Left renal cortex interstitium (tissue), 4 donors: Measurements from ENCODE around the gene MUC6. TPM values are rescaled to one million over a fixed set of nuclear protein-coding genes. Genes with fewer than 3 reads are reported as not detected.
A peak's percentile ranks its signal among the peaks of the same experiment; 100 is the strongest.

ENCODE experiments used
- DNase-seq, 4 donors: peaks; one replicate each; pipeline ENCODE4 v3.0.0-alpha.2; 2013; ENCODE audit warnings: low read depth in 4 of 4, low spot score in 2 of 4, missing footprints in 1 of 4
- polyA plus RNA-seq, 4 donors: library from polyadenylated mRNA; unstranded; fragments of 120-200 nt; gene quantifications; one replicate each; pipeline ENCODE4 v1.2.1, GENCODE V29; 2013; ENCODE audit not compliant: insufficient read length in 4 of 4

Gene MUC6
- polyA plus RNA-seq, 4 donors: 5.7 to 56.0 (median 20.3) TPM

GRCh38 chr11:1012740-1013630 is 23.5 kb downstream of the MUC6 start:
- DNase-seq: no peak

GRCh38 chr11:1012291-1012690 is 24.2 kb downstream of the MUC6 start:
- no peak for DNase-seq

GRCh38 chr11:1011320-1011698 is 25.2 kb downstream of the MUC6 start:
- DNase-seq: no peak

GRCh38 chr11:1010551-1011319 is 25.8 kb downstream of the MUC6 start:
- no peak for DNase-seq

- no peak for DNase-seq
Measured at GRCh38 chr11:1009991-1010390, 26.5 kb downstream of the MUC6 start.

- no peak for DNase-seq
Measured at GRCh38 chr11:1009371-1009770, 27.1 kb downstream of the MUC6 start.

GRCh38 chr11:1008803-1009145 is 27.7 kb downstream of the MUC6 start:
- DNase-seq: no peak

- DNase-seq: no peak
Measured at GRCh38 chr11:1008001-1008802, 28.3 kb downstream of the MUC6 start.

GRCh38 chr11:1007279-1007678 is 29.2 kb downstream of the MUC6 start:
- no peak for DNase-seq

- DNase-seq: no peak
Measured at GRCh38 chr11:1006762-1007161, 29.8 kb downstream of the MUC6 start.

- DNase-seq: no peak
Measured at GRCh38 chr11:1005928-1006327, 30.6 kb downstream of the MUC6 start.

GRCh38 chr11:1003159-1003558 is 33.4 kb downstream of the MUC6 start:
- no peak for DNase-seq

GRCh38 chr11:1002406-1002984 is 34.0 kb downstream of the MUC6 start:
- DNase-seq: no peak

GRCh38 chr11:1001617-1002405 is 34.7 kb downstream of the MUC6 start:
- no peak for DNase-seq

- DNase-seq: peak in 3 of 4 donors; percentile 59 to 69 (median 62)
Measured at GRCh38 chr11:1000357-1001278, 35.9 kb downstream of the MUC6 start.

- DNase-seq: no peak
Measured at GRCh38 chr11:999009-999408, 37.5 kb downstream of the MUC6 start.

GRCh38 chr11:997907-998306 is 38.6 kb downstream of the MUC6 start:
- DNase-seq: no peak

GRCh38 chr11:996681-997080 is 39.8 kb downstream of the MUC6 start:
- DNase-seq: no peak
